Neural progenitor cell (in vitro differentiated cells): ENCODE results near the gene ATAD2B.

Experiments
- EZH2 ChIP-seq: fragments of 200-600 bp; sonication (generic); IDR thresholded peaks from 2 replicates; pipeline ENCODE4 v1.6.1; 2017; ENCODE audit warnings: antibody characterized with exemption, mild to moderate bottlenecking, moderate library complexity
- TF ChIP-seq, protein P1 (sequence below): fragments of 200-600 bp; sonication (generic); IDR thresholded peaks from 2 replicates; pipeline ENCODE4 v1.5.1; 2017; ENCODE audit warnings: antibody characterized with exemption, mild to moderate bottlenecking

DNA sequence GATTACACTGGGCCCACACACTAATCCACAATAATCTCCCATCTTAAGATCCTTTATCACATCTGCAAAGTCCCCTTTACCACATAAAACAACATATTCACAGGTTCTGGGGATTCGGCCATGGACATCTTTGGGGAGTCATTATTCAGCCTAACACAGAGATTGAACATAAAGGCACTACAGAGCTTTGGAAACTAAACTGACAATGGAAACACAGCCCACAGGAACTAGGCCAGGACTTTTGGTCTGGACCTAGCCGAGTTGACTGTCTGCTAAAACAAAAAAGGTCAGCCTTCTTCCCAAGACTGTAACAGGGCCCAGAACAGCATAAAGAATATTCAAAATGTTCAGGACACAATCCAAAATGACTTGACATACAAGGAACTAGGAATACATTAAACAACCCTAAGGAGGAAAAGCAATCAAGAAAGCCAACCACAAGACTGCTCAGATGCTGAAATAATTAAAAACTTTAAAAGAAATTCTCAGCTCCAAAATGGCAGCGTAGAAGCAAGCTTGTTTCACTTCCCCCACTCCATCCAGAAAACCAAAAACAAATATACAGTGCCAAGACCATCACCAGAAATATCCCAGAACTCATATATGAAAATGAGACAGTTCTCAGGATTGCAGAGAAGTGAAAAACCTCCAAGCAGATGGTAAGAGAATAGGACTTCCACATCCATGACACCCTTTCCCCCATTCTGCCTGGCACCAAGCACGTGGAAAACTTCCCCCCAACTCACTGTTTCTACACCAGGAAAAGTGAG is 207.8 kb downstream of the ATAD2B start:
- TF ChIP-seq, protein P1, sequence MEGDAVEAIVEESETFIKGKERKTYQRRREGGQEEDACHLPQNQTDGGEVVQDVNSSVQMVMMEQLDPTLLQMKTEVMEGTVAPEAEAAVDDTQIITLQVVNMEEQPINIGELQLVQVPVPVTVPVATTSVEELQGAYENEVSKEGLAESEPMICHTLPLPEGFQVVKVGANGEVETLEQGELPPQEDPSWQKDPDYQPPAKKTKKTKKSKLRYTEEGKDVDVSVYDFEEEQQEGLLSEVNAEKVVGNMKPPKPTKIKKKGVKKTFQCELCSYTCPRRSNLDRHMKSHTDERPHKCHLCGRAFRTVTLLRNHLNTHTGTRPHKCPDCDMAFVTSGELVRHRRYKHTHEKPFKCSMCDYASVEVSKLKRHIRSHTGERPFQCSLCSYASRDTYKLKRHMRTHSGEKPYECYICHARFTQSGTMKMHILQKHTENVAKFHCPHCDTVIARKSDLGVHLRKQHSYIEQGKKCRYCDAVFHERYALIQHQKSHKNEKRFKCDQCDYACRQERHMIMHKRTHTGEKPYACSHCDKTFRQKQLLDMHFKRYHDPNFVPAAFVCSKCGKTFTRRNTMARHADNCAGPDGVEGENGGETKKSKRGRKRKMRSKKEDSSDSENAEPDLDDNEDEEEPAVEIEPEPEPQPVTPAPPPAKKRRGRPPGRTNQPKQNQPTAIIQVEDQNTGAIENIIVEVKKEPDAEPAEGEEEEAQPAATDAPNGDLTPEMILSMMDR, result no peak
- TF ChIP-seq EZH2, result no peak
